Endodermal cell (in vitro differentiated cells): ENCODE data around the gene PRIM1. TPM values are rescaled to one million over a fixed set of nuclear protein-coding genes. Genes with fewer than 3 reads are reported as not detected.
A peak's percentile ranks its signal among the peaks of the same experiment; 100 is the strongest.

Experiments
- DNase-seq: peaks from one replicate; pipeline ENCODE4 v3.0.0-alpha.2; 2017
- H3K27ac ChIP-seq: 2 replicates; pipeline ENCODE4 v1.5.1; 2013; ENCODE audit warnings: mild to moderate bottlenecking, low read depth, low read length, moderate library complexity
- H3K27me3 ChIP-seq: 2 replicates; pipeline ENCODE4 v1.6.1; 2013; ENCODE audit warnings: mild to moderate bottlenecking, low read length, moderate library complexity; ENCODE audit not compliant: insufficient read depth, control insufficient read depth, poor library complexity, severe bottlenecking
- H3K36me3 ChIP-seq: 2 replicates; pipeline ENCODE4 v1.7.0; 2013; ENCODE audit warnings: mild to moderate bottlenecking, low read length, moderate library complexity; ENCODE audit not compliant: control insufficient read depth, insufficient read depth
- H3K4me1 ChIP-seq: one replicate; pipeline ENCODE4 v1.7.0; 2013; ENCODE audit warnings: low read length; ENCODE audit not compliant: control insufficient read depth, insufficient read depth
- H3K4me3 ChIP-seq: 2 replicates; pipeline ENCODE4 v1.5.1; 2013; ENCODE audit warnings: mild to moderate bottlenecking, low read length, moderate library complexity
- H3K9ac ChIP-seq: 2 replicates; pipeline ENCODE4 v1.6.1; 2013; ENCODE audit warnings: mild to moderate bottlenecking, low read length, moderate library complexity; ENCODE audit not compliant: poor library complexity, severe bottlenecking; ENCODE audit errors: extremely low read depth
- H3K9me3 ChIP-seq: 2 replicates; pipeline ENCODE4 v1.6.1; 2013; ENCODE audit warnings: mild to moderate bottlenecking, low read length, moderate library complexity; ENCODE audit not compliant: control insufficient read depth
- H3K27ac Mint-ChIP-seq: 2 replicates; pipeline ENCODE4 v1.8.0; 2020; ENCODE audit warnings: mixed read lengths
- H3K27me3 Mint-ChIP-seq: 2 replicates; pipeline ENCODE4 v1.8.0; 2021; ENCODE audit warnings: mild to moderate bottlenecking, mixed read lengths; ENCODE audit not compliant: insufficient read depth
- H3K36me3 Mint-ChIP-seq: 2 replicates; pipeline ENCODE4 v1.8.0; 2020; ENCODE audit warnings: low read depth, mixed read lengths
- H3K4me1 Mint-ChIP-seq: 2 replicates; pipeline ENCODE4 v1.8.0; 2020; ENCODE audit warnings: mixed read lengths
- H3K4me3 Mint-ChIP-seq: 2 replicates; pipeline ENCODE4 v1.8.0; 2020; ENCODE audit warnings: mild to moderate bottlenecking, moderate library complexity, mixed read lengths
- H3K9me3 Mint-ChIP-seq: 2 replicates; pipeline ENCODE4 v1.8.0; 2020; ENCODE audit warnings: mild to moderate bottlenecking, mixed read lengths
- WGBS, 2 experiments: methylation state at CpG; one replicate each; pipeline versions ENCODE4 v1.1.5 to v1.1.7; 2013; ENCODE audit warnings: missing lambda C conversion rate in 2 of 2, mixed read lengths in 1 of 2; ENCODE audit not compliant: insufficient coverage in 1 of 2, insufficient read length in 1 of 2; 5-methylcytosine and 5-hydroxymethylcytosine counted together
- total RNA-seq, 2 donors: library from RNA; stranded (reverse); fragmentation: NEBNext Ultra II Directional in 1 of 2; extraction: Animal tissue kit (Norgen Biotek cat#: 25700) in 1 of 2; gene quantifications; 2 replicates in 1 of 2; 3 replicates in 1 of 2; pipeline ENCODE4 v1.2.1, GENCODE V29; 2021
- TF ChIP-seq, protein P1 (sequence below): fragments of 200-600 bp; sonication (generic); conservative IDR thresholded peaks from 2 replicates; pipeline ENCODE4 v1.5.0; 2021; ENCODE audit warnings: antibody characterized with exemption, mild to moderate bottlenecking

Gene PRIM1
- total RNA-seq, 2 donors from 2014 or later = 34.8 to 44.2 TPM

DNA sequence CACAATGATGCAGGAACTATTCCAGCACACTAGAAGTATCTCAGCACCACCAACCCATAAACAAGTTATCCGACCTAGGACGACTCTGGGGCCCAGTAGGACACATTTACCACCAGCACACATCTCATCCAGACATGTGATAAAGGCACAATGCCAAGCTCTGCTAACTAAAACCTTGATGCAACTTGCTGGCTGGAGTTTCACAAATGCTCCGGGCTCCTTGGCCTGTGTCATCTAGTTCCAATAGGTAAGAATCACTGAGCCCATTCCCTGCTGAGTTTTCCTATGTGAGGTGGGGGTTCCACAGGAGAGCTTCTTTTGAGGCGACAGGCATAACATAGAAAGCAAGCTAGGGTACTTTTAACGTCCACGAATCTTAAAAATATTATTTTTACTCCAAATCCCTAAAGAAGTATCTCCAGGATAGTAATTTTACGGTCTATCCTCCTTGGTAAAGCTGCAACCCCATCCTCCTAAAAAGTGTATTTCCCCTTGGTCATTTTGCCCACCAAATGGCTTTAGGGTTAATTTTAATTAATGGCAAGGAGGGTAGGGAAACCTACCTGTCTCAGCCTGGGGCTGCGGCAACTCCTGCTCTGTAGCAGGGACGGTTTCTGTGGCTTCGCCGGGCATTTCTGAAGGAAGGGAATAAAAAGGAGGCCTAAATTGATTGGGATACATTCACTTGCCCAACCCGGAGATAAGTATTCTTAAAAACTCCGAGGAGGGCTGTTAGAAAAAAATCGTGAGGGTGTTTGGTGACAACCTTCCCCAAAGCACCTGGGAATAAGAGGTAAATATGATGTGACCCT is 28.0 kb downstream of the PRIM1 start:
- Mint-ChIP-seq H3K27ac (peak overlapping the region; percentile 99), H3K4me1 (peaks cover 48% of the 10 kb centered on the region), H3K27me3 (no peaks in the 10 kb centered on the region), H3K4me3 (peak overlapping the region; percentile 100), H3K36me3 (peaks cover 59% of the 10 kb centered on the region), H3K9me3 (no peaks in the 10 kb centered on the region)
- H3K36me3 ChIP-seq = peaks cover 51% of the 10 kb centered on the region
- peak overlapping the region; percentile 99 for H3K4me3 ChIP-seq
- peak overlapping the region; percentile 95 for H3K27ac ChIP-seq
- DNase-seq = peak; percentile 59
- WGBS, 2 experiments = 4% methylated on average over 8 to 14 of the region's 14 CpGs
- H3K4me1 ChIP-seq = peaks cover 3% of the 10 kb centered on the region
- peak overlapping the region; percentile 99 for H3K9ac ChIP-seq
- TF ChIP-seq, protein P1, sequence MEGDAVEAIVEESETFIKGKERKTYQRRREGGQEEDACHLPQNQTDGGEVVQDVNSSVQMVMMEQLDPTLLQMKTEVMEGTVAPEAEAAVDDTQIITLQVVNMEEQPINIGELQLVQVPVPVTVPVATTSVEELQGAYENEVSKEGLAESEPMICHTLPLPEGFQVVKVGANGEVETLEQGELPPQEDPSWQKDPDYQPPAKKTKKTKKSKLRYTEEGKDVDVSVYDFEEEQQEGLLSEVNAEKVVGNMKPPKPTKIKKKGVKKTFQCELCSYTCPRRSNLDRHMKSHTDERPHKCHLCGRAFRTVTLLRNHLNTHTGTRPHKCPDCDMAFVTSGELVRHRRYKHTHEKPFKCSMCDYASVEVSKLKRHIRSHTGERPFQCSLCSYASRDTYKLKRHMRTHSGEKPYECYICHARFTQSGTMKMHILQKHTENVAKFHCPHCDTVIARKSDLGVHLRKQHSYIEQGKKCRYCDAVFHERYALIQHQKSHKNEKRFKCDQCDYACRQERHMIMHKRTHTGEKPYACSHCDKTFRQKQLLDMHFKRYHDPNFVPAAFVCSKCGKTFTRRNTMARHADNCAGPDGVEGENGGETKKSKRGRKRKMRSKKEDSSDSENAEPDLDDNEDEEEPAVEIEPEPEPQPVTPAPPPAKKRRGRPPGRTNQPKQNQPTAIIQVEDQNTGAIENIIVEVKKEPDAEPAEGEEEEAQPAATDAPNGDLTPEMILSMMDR = no peak
- no peaks in the 10 kb centered on the region for H3K27me3 ChIP-seq
- H3K9me3 ChIP-seq = no peaks in the 10 kb centered on the region

DNA sequence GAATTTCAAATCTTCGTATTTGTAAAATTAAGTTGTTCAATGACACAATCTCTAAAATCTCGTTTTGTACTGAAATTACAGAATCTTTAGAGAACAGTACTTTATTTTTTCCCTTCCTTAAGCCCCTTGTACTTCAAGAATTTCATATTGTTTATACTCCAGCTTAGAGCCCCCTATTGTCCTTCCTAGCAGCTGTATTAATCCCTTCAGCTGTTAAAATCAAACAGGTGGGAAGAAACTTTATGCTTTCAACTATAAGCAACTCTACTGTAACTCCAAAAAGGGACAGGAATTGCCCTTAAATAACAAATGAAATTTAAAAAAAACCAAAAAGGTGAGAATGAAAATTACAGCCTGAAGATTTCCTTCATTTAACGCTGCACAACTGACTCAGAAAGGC is 28.8 kb downstream of the PRIM1 start:
- WGBS, 2 experiments = 64 to 74% methylated on average over 3 of the region's 3 CpGs

DNA sequence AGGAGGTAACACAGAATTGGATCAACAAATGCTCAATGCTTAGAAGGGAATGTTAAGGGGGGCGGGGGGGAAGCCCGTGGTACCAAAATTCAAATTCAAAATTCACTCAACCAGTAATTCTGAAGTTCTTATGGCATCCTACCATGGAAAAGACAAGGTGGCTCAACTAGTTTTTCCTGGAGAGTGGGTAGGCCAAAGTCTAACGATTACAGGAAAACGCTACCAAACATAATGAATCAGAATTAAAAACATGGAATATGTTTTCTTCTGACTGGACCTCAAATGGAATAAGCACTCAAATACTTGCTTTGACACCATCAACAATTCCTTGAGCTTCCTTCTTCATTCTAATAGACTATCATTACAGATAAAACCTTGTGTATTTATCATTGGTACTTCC is 29.3 kb downstream of the PRIM1 start:
- TF ChIP-seq, protein P1 = no peak
- H3K4me1 Mint-ChIP-seq = peaks cover 52% of the 10 kb centered on the region
- H3K9ac ChIP-seq = peak overlapping the region; percentile 99
- H3K36me3 ChIP-seq = peaks cover 55% of the 10 kb centered on the region
- H3K9me3 ChIP-seq = no peaks in the 10 kb centered on the region
- peak overlapping the region; percentile 99 for H3K4me3 ChIP-seq
- peaks cover 3% of the 10 kb centered on the region for H3K4me1 ChIP-seq
- H3K4me3 Mint-ChIP-seq = peak overlapping the region; percentile 100
- peak overlapping the region; percentile 40 for H3K27ac Mint-ChIP-seq
- no peaks in the 10 kb centered on the region for H3K27me3 ChIP-seq
- no peak for DNase-seq
- WGBS, 2 experiments = 81 to 90% methylated on average over 2 to 4 of the region's 4 CpGs
- no peak overlapping the region for H3K27ac ChIP-seq
- H3K36me3 Mint-ChIP-seq = peaks cover 56% of the 10 kb centered on the region
- no peaks in the 10 kb centered on the region for H3K9me3 Mint-ChIP-seq
- no peaks in the 10 kb centered on the region for H3K27me3 Mint-ChIP-seq

More for the DNA sequence above, 28.8 kb downstream of the PRIM1 start:
- no peaks in the 10 kb centered on the region for H3K9me3 Mint-ChIP-seq
- H3K4me3 Mint-ChIP-seq = peak overlapping the region; percentile 100
- peaks cover 60% of the 10 kb centered on the region for H3K36me3 Mint-ChIP-seq
- peak overlapping the region; percentile 99 for H3K9ac ChIP-seq
- peaks cover 3% of the 10 kb centered on the region for H3K4me1 ChIP-seq
- H3K27me3 ChIP-seq = no peaks in the 10 kb centered on the region
- H3K4me1 Mint-ChIP-seq = peaks cover 52% of the 10 kb centered on the region
- H3K27ac ChIP-seq = no peak overlapping the region
- no peaks in the 10 kb centered on the region for H3K9me3 ChIP-seq
- no peak for DNase-seq
- H3K27ac Mint-ChIP-seq = peak overlapping the region; percentile 99
- TF ChIP-seq, protein P1 = no peak
- H3K36me3 ChIP-seq = peaks cover 55% of the 10 kb centered on the region
- H3K27me3 Mint-ChIP-seq = no peaks in the 10 kb centered on the region
- peak overlapping the region; percentile 99 for H3K4me3 ChIP-seq
